Osteocyte (in vitro differentiated cells): ENCODE results near the gene SCARB1. TPM values are rescaled to one million over a fixed set of nuclear protein-coding genes. Genes with fewer than 3 reads are reported as not detected.

Source experiments
- DNase-seq: peaks from one replicate; pipeline ENCODE4 v3.0.0; 2021; ENCODE audit warnings: mixed read lengths; ENCODE audit not compliant: unreplicated experiment; ENCODE audit errors: extremely low spot score
- H3K27ac Mint-ChIP-seq: one replicate; pipeline ENCODE4 v1.8.0; 2021; ENCODE audit warnings: mild to moderate bottlenecking, mixed read lengths; ENCODE audit not compliant: unreplicated experiment
- H3K27me3 Mint-ChIP-seq: one replicate; pipeline ENCODE4 v1.8.0; 2021; ENCODE audit warnings: mixed read lengths; ENCODE audit not compliant: unreplicated experiment
- H3K36me3 Mint-ChIP-seq: one replicate; pipeline ENCODE4 v1.8.0; 2021; ENCODE audit warnings: mixed read lengths; ENCODE audit not compliant: unreplicated experiment
- H3K4me1 Mint-ChIP-seq: one replicate; pipeline ENCODE4 v1.8.0; 2021; ENCODE audit warnings: mixed read lengths; ENCODE audit not compliant: unreplicated experiment
- H3K4me3 Mint-ChIP-seq: one replicate; pipeline ENCODE4 v1.8.0; 2021; ENCODE audit warnings: mild to moderate bottlenecking, moderate library complexity, mixed read lengths; ENCODE audit not compliant: unreplicated experiment
- H3K9me3 Mint-ChIP-seq: one replicate; pipeline ENCODE4 v1.8.0; 2021; ENCODE audit warnings: mixed read lengths; ENCODE audit not compliant: unreplicated experiment
- CTCF ChIP-seq: fragments of 200-600 bp; sonication (generic); IDR thresholded peaks from 2 replicates; pipeline ENCODE4 v1.5.0; 2021; ENCODE audit warnings: antibody characterized with exemption, mild to moderate bottlenecking, moderate library complexity
- total RNA-seq: library from RNA; stranded (reverse); gene quantifications from 2 replicates; pipeline ENCODE4 v1.2.1, GENCODE V29; 2021

The SCARB1 gene
- total RNA-seq, 1 donor from 2014 or later, result 27.1 TPM

GRCh38 chr12:124853781-124854636 is 9.7 kb downstream of the SCARB1 start:
- no peak for TF ChIP-seq CTCF
- Mint-ChIP-seq H3K4me3 (no peak overlapping the region), H3K27ac (no peak overlapping the region), H3K27me3 (no peaks in the 10 kb centered on the region), H3K4me1 (peaks cover 31% of the 10 kb centered on the region), H3K9me3 (no peaks in the 10 kb centered on the region), H3K36me3 (no peaks in the 10 kb centered on the region)
- no peak for DNase-seq

- H3K9me3 Mint-ChIP-seq, result no peaks in the 10 kb centered on the region
- peaks cover 31% of the 10 kb centered on the region for H3K4me1 Mint-ChIP-seq
- DNase-seq, result no peak
- no peak overlapping the region for H3K4me3 Mint-ChIP-seq
- H3K27ac Mint-ChIP-seq, result no peak overlapping the region
- H3K27me3 Mint-ChIP-seq, result no peaks in the 10 kb centered on the region
- H3K36me3 Mint-ChIP-seq, result no peaks in the 10 kb centered on the region
- TF ChIP-seq CTCF, result no peak
Observed at GRCh38 chr12:124852911-124853427, 10.7 kb downstream of the SCARB1 start.

GRCh38 chr12:124852329-124852831 is 11.3 kb downstream of the SCARB1 start:
- H3K4me3 Mint-ChIP-seq, result no peak overlapping the region
- no peaks in the 10 kb centered on the region for H3K9me3 Mint-ChIP-seq
- no peak for DNase-seq
- no peaks in the 10 kb centered on the region for H3K27me3 Mint-ChIP-seq
- no peaks in the 10 kb centered on the region for H3K36me3 Mint-ChIP-seq
- no peak for TF ChIP-seq CTCF
- peaks cover 35% of the 10 kb centered on the region for H3K4me1 Mint-ChIP-seq
- no peak overlapping the region for H3K27ac Mint-ChIP-seq

GRCh38 chr12:124851342-124851741 is 12.3 kb downstream of the SCARB1 start:
- no peaks in the 10 kb centered on the region for H3K27me3 Mint-ChIP-seq
- no peak for TF ChIP-seq CTCF
- peaks cover 39% of the 10 kb centered on the region for H3K4me1 Mint-ChIP-seq
- no peaks in the 10 kb centered on the region for H3K36me3 Mint-ChIP-seq
- no peak for DNase-seq
- H3K9me3 Mint-ChIP-seq, result no peaks in the 10 kb centered on the region
- H3K27ac Mint-ChIP-seq, result no peak overlapping the region
- no peak overlapping the region for H3K4me3 Mint-ChIP-seq

- Mint-ChIP-seq H3K27me3 (no peaks in the 10 kb centered on the region), H3K36me3 (no peaks in the 10 kb centered on the region), H3K4me1 (peaks cover 21% of the 10 kb centered on the region), H3K4me3 (no peak overlapping the region), H3K27ac (no peak overlapping the region), H3K9me3 (no peaks in the 10 kb centered on the region)
- no peak for TF ChIP-seq CTCF
- no peak for DNase-seq
Observed at GRCh38 chr12:124849382-124849781, 14.3 kb downstream of the SCARB1 start.
